Nephron progenitor cell (in vitro differentiated cells): ENCODE results near the gene NDC80.

Source experiments
- DNase-seq: peaks from one replicate; pipeline ENCODE4 v3.0.0; 2021
- H3K27ac Mint-ChIP-seq: 2 replicates; pipeline ENCODE4 v1.8.0; 2021; ENCODE audit warnings: mild to moderate bottlenecking, moderate library complexity, mixed read lengths
- H3K27me3 Mint-ChIP-seq: 2 replicates; pipeline ENCODE4 v1.8.0; 2021; ENCODE audit warnings: mild to moderate bottlenecking, low read depth, mixed read lengths; ENCODE audit not compliant: poor library complexity
- H3K36me3 Mint-ChIP-seq: 2 replicates; pipeline ENCODE4 v1.8.0; 2021; ENCODE audit warnings: low read depth, mixed read lengths
- H3K4me1 Mint-ChIP-seq: 2 replicates; pipeline ENCODE4 v1.8.0; 2021; ENCODE audit warnings: mixed read lengths
- H3K4me3 Mint-ChIP-seq: 2 replicates; pipeline ENCODE4 v1.8.0; 2021; ENCODE audit warnings: mild to moderate bottlenecking, moderate library complexity, mixed read lengths
- H3K9me3 Mint-ChIP-seq: 2 replicates; pipeline ENCODE4 v1.8.0; 2021; ENCODE audit warnings: mild to moderate bottlenecking, moderate library complexity, mixed read lengths
- CTCF ChIP-seq: fragments of 200-600 bp; sonication (generic); IDR thresholded peaks from 2 replicates; pipeline ENCODE4 v1.5.0; 2021; ENCODE audit warnings: antibody characterized with exemption

The NDC80 gene

GRCh38 chr18:2653467-2653866, 82.1 kb downstream of the NDC80 start:
- no peak for TF ChIP-seq CTCF
- H3K4me3 Mint-ChIP-seq = peak overlapping the region; percentile 44
- H3K4me1 Mint-ChIP-seq = peaks cover 28% of the 10 kb centered on the region
- DNase-seq = no peak
- no peaks in the 10 kb centered on the region for H3K9me3 Mint-ChIP-seq
- H3K27ac Mint-ChIP-seq = no peak overlapping the region
- no peaks in the 10 kb centered on the region for H3K36me3 Mint-ChIP-seq
- peaks cover 22% of the 10 kb centered on the region for H3K27me3 Mint-ChIP-seq

- Mint-ChIP-seq H3K36me3 (peaks cover 4% of the 10 kb centered on the region), H3K4me3 (peak overlapping the region; percentile 89), H3K4me1 (peaks cover 28% of the 10 kb centered on the region), H3K9me3 (peaks cover 3% of the 10 kb centered on the region), H3K27ac (no peak overlapping the region), H3K27me3 (peaks cover 22% of the 10 kb centered on the region)
- no peak for TF ChIP-seq CTCF
- DNase-seq = no peak
Observed at GRCh38 chr18:2654169-2654927, 83.0 kb downstream of the NDC80 start.

GRCh38 chr18:2654928-2655177, 83.5 kb downstream of the NDC80 start:
- no peak for TF ChIP-seq CTCF
- no peak for DNase-seq
- peaks cover 18% of the 10 kb centered on the region for H3K27me3 Mint-ChIP-seq
- H3K36me3 Mint-ChIP-seq = peaks cover 9% of the 10 kb centered on the region
- H3K9me3 Mint-ChIP-seq = peaks cover 7% of the 10 kb centered on the region
- H3K4me3 Mint-ChIP-seq = peak overlapping the region; percentile 89
- peak overlapping the region; percentile 89 for H3K27ac Mint-ChIP-seq
- peaks cover 28% of the 10 kb centered on the region for H3K4me1 Mint-ChIP-seq

- Mint-ChIP-seq H3K4me3 (peak within 1 kb of the TSS; percentile 96), H3K27me3 (peaks cover 16% of the 10 kb centered on the region), H3K4me1 (peaks cover 28% of the 10 kb centered on the region)
Observed at GRCh38 chr18:2655178-2655953, 84.0 kb downstream of the NDC80 start, which contains the start of gene SMCHD1. Gene SMCHD1 (plus strand): TSS chr18:2655726. CDS start chr18:2656076, 350 bp downstream.

GRCh38 chr18:2655954-2656236, 84.5 kb downstream of the NDC80 start:
- peaks cover 16% of the 10 kb centered on the region for H3K27me3 Mint-ChIP-seq
- peak overlapping the region; percentile 96 for H3K27ac Mint-ChIP-seq
- peaks cover 10% of the 10 kb centered on the region for H3K9me3 Mint-ChIP-seq
- no peak for DNase-seq
- no peak for TF ChIP-seq CTCF
- H3K4me3 Mint-ChIP-seq = peak overlapping the region; percentile 96
- H3K36me3 Mint-ChIP-seq = peaks cover 15% of the 10 kb centered on the region
- peaks cover 28% of the 10 kb centered on the region for H3K4me1 Mint-ChIP-seq

More at GRCh38 chr18:2655178-2655953, 84.0 kb downstream of the NDC80 start, which contains the start of gene SMCHD1:
- peak; percentile 85 for DNase-seq
- Mint-ChIP-seq H3K27ac (peak within 1 kb of the TSS; percentile 96), H3K36me3 (peaks cover 11% of the 10 kb centered on the region), H3K9me3 (peaks cover 7% of the 10 kb centered on the region)
- TF ChIP-seq CTCF = no peak
